M059J (cell line): ENCODE results near the gene ARHGAP27. TPM values are rescaled to one million over a fixed set of nuclear protein-coding genes. Genes with fewer than 3 reads are reported as not detected.

Experiments
- DNase-seq: peaks from one replicate; pipeline ENCODE4 v3.0.0-alpha.2; 2012; ENCODE audit warnings: low read depth
- total RNA-seq: library from RNA; depleted of rRNA; stranded (reverse); fragments of >200 nt; shearing (Covaris generic); gene quantifications from 2 replicates; pipeline ENCODE4 v1.2.3, GENCODE V29; 2014

The ARHGAP27 gene
- total RNA-seq, 1 experiment from 2014 or later, result 3.3 TPM

GRCh38 chr17:45430738-45431530 is 1.7 kb downstream of the ARHGAP27 start:
- DNase-seq, result no peak

GRCh38 chr17:45430006-45430737 is 2.5 kb downstream of the ARHGAP27 start:
- DNase-seq, result no peak

GRCh38 chr17:45429339-45430005 is 3.2 kb downstream of the ARHGAP27 start:
- no peak for DNase-seq

GRCh38 chr17:45428931-45429338 is 3.7 kb downstream of the ARHGAP27 start:
- DNase-seq, result no peak

- DNase-seq, result peak; percentile 59
These were observed 4.5 kb downstream of the ARHGAP27 start for GRCh38 chr17:45428050-45428617.

- DNase-seq, result no peak
These were observed 5.4 kb downstream of the ARHGAP27 start for GRCh38 chr17:45427181-45427835.

GRCh38 chr17:45426561-45426960 is 6.1 kb downstream of the ARHGAP27 start:
- no peak for DNase-seq

GRCh38 chr17:45425984-45426413 is 6.7 kb downstream of the ARHGAP27 start:
- no peak for DNase-seq

GRCh38 chr17:45425125-45425983 is 7.3 kb downstream of the ARHGAP27 start:
- peak; percentile 76 for DNase-seq

GRCh38 chr17:45424769-45425124 is 7.9 kb downstream of the ARHGAP27 start:
- no peak for DNase-seq

- no peak for DNase-seq
These were observed 8.7 kb downstream of the ARHGAP27 start for GRCh38 chr17:45423975-45424335.

GRCh38 chr17:45423304-45423974 is 9.2 kb downstream of the ARHGAP27 start:
- no peak for DNase-seq

GRCh38 chr17:45414990-45415881 is 17.4 kb downstream of the ARHGAP27 start:
- DNase-seq, result no peak

- no peak for DNase-seq
These were observed 19.2 kb downstream of the ARHGAP27 start for GRCh38 chr17:45413498-45413923.

GRCh38 chr17:45411348-45412105 is 21.1 kb downstream of the ARHGAP27 start:
- no peak for DNase-seq

- DNase-seq, result no peak
These were observed 22.3 kb downstream of the ARHGAP27 start for GRCh38 chr17:45410144-45411091.

GRCh38 chr17:45409659-45410076 is 23.0 kb downstream of the ARHGAP27 start:
- no peak for DNase-seq
